Measurements from ENCODE around the gene TOR4A.

TOR4A gene

GRCh38 chr9:137228968-137229896, 48.3 kb upstream of the TOR4A start:
- TF ChIP-seq REST (IDR thresholded peaks at IDR 0.05; ENCODE audit: insufficient replicate concordance, low read depth) (no peak), SPI1 (IDR thresholded peaks at IDR 0.05; ENCODE audit: borderline replicate concordance, low read depth) (no peak), POLR2AphosphoS5 (IDR thresholded peaks at IDR 0.05; ENCODE audit: low read depth) (no peak), GABPA (IDR thresholded peaks at IDR 0.05; ENCODE audit: low read depth) (no peak), CTCF (IDR thresholded peaks at IDR 0.05; ENCODE audit: insufficient read depth, low read length) (no peak)
- H3K27ac ChIP-seq (replicated peaks): no peak overlapping the region
- H3K27me3 ChIP-seq (ENCODE audit: insufficient read depth, poor library complexity, severe bottlenecking): peaks cover 8% of the 10 kb centered on the region
- no peak overlapping the region for H3K4me3 ChIP-seq (replicated peaks; ENCODE audit: insufficient read depth, low read length)
- no peak for DNase-seq (ENCODE audit: low read depth in 1 of 2, low spot score in 1 of 2)

- Histone ChIP-seq H3K4me3 (replicated peaks; ENCODE audit: insufficient read depth, low read length) (no peak overlapping the region), H3K27ac (replicated peaks) (no peak overlapping the region), H3K27me3 (ENCODE audit: insufficient read depth, poor library complexity, severe bottlenecking) (peaks cover 12% of the 10 kb centered on the region)
- DNase-seq (ENCODE audit: low read depth in 1 of 2, low spot score in 1 of 2): no peak
- no peak for TF ChIP-seq REST (IDR thresholded peaks at IDR 0.05; ENCODE audit: insufficient replicate concordance, low read depth)
- no peak for TF ChIP-seq GABPA (IDR thresholded peaks at IDR 0.05; ENCODE audit: low read depth)
- no peak for TF ChIP-seq CTCF (IDR thresholded peaks at IDR 0.05; ENCODE audit: insufficient read depth, low read length)
- no peak for TF ChIP-seq SPI1 (IDR thresholded peaks at IDR 0.05; ENCODE audit: borderline replicate concordance, low read depth)
- TF ChIP-seq POLR2AphosphoS5 (IDR thresholded peaks at IDR 0.05; ENCODE audit: low read depth): no peak
These were observed 47.4 kb upstream of the TOR4A start for GRCh38 chr9:137229903-137230704.

GRCh38 chr9:137230705-137231371, 46.7 kb upstream of the TOR4A start, which contains the start of gene SLC34A3:
SLC34A3 (plus strand) TSS chr9:137230901; CDS start chr9:137231703, 802 bp downstream.
- H3K27me3 ChIP-seq (ENCODE audit: insufficient read depth, poor library complexity, severe bottlenecking): peaks cover 13% of the 10 kb centered on the region

More at GRCh38 chr9:137230705-137231371, 46.7 kb upstream of the TOR4A start, which contains the start of gene SLC34A3:
- Histone ChIP-seq H3K4me3 (replicated peaks; ENCODE audit: insufficient read depth, low read length) (no peak within 1 kb of the TSS), H3K27ac (replicated peaks) (no peak within 1 kb of the TSS)
- no peak for TF ChIP-seq SPI1 (IDR thresholded peaks at IDR 0.05; ENCODE audit: borderline replicate concordance, low read depth)
- TF ChIP-seq REST (IDR thresholded peaks at IDR 0.05; ENCODE audit: insufficient replicate concordance, low read depth): no peak
- no peak for TF ChIP-seq CTCF (IDR thresholded peaks at IDR 0.05; ENCODE audit: insufficient read depth, low read length)
- TF ChIP-seq POLR2AphosphoS5 (IDR thresholded peaks at IDR 0.05; ENCODE audit: low read depth): no peak
- no peak for TF ChIP-seq GABPA (IDR thresholded peaks at IDR 0.05; ENCODE audit: low read depth)
- DNase-seq (ENCODE audit: low read depth in 1 of 2, low spot score in 1 of 2): no peak

All from HL-60 (cell line).